K562 (cell line): Measurements from ENCODE around the gene CEND1. TPM values are rescaled to one million over a fixed set of nuclear protein-coding genes. Genes with fewer than 3 reads are reported as not detected.

ENCODE experiments used
- CHD4 ChIP-seq: fragments of 200-600 bp; sonication (generic); IDR thresholded peaks from 3 replicates; pipeline ENCODE4 v1.6.1; 2012; ENCODE audit warnings: low read depth, mild to moderate bottlenecking, mixed read lengths, low read length, inconsistent platforms; ENCODE audit not compliant: insufficient read depth, insufficient replicate concordance, poor library complexity, severe bottlenecking
- ESRRA ChIP-seq: fragments of 450-650 bp; IDR thresholded peaks from 2 replicates; pipeline ENCODE4 v1.6.1; 2014; ENCODE audit warnings: low read depth, mild to moderate bottlenecking, moderate library complexity, borderline replicate concordance
- EWSR1 ChIP-seq: fragments of 450-650 bp; IDR thresholded peaks from 2 replicates; pipeline ENCODE4 v1.6.1; 2018; ENCODE audit warnings: borderline replicate concordance, mild to moderate bottlenecking, low read depth, moderate library complexity; ENCODE audit not compliant: partially characterized antibody
- FOXP1 ChIP-seq: sonication (generic); formaldehyde crosslinking; IDR thresholded peaks from 2 replicates; pipeline ENCODE4 v1.8.0; 2022; ENCODE audit warnings: mild to moderate bottlenecking, missing genetic modification reagents
- HMGN3 ChIP-seq: IDR thresholded peaks from 2 replicates; pipeline ENCODE4 v1.6.1; 2011; ENCODE audit warnings: borderline replicate concordance, low read depth, mild to moderate bottlenecking, mixed read lengths, low read length; ENCODE audit not compliant: insufficient read length; ENCODE audit errors: extremely low read depth
- HNRNPH1 ChIP-seq: fragments of 200-400 bp; formaldehyde crosslinking; optimal IDR thresholded peaks from 2 replicates; pipeline ENCODE3; 2017; ENCODE audit warnings: low read depth, mild to moderate bottlenecking, low read length, moderate library complexity
- POLR2G ChIP-seq: fragments of 200-400 bp; formaldehyde crosslinking; IDR thresholded peaks from 2 replicates; pipeline ENCODE4 v1.6.1; 2017; ENCODE audit warnings: low read depth, mild to moderate bottlenecking, antibody characterized with exemption, low read length, moderate library complexity
- SMC3 ChIP-seq: conservative IDR thresholded peaks from 2 replicates; pipeline ENCODE4 v1.6.1; 2011; ENCODE audit warnings: low read depth, low read length, improper control_type of control experiment; ENCODE audit not compliant: insufficient read depth
- ZBTB1 ChIP-seq: sonication (generic); formaldehyde crosslinking; IDR thresholded peaks from 2 replicates; pipeline ENCODE4 v1.8.1; 2023; ENCODE audit warnings: missing genetic modification reagents, low read depth, mild to moderate bottlenecking, borderline replicate concordance
- ZNF589 ChIP-seq: fragments of 200-800 bp; sonication (Bioruptor generic); IDR thresholded peaks from 2 replicates; pipeline ENCODE4 v1.6.1; 2016; ENCODE audit warnings: low read depth, missing genetic modification characterization, missing compliant biosample characterization
- ZSCAN32 ChIP-seq: fragments of 450-650 bp; formaldehyde crosslinking; IDR thresholded peaks from 2 replicates; pipeline ENCODE4 v1.4.0; 2020; ENCODE audit warnings: mild to moderate bottlenecking, moderate library complexity
- polyA plus RNA-seq, 8 experiments: library from polyadenylated mRNA; depleted of rRNA in 4 of 8; stranded (reverse) in 5 of 8; unstranded in 3 of 8; fragments of >200 nt; fragmentation: Nextera tagmentation in 2 of 8; fragmentation: Illumina TruSeq in 1 of 8; extraction: Ambion mirVana in 2 of 8; extraction: Trizol in 1 of 8; gene quantifications; 2 replicates each; pipeline versions ENCODE4 v1.2.1 to v1.2.3, GENCODE V29; 2011 to 2014; ENCODE audit warnings: inconsistent platforms in 1 of 8, missing spikeins in 1 of 8
- total RNA-seq, 7 experiments: library from RNA; depleted of rRNA in 6 of 7; stranded (reverse); fragments of >200 nt in 6 of 7; fragmentation: Illumina TruSeq in 2 of 7; extraction: Trizol in 2 of 7; gene quantifications; 2 replicates each; pipeline versions ENCODE4 v1.2.1 to v1.2.3, GENCODE V29; 2011 to 2021; ENCODE audit warnings: low replicate concordance in 1 of 7
- TF ChIP-seq, protein P1 (sequence below), 2 experiments: fragments of 250-450 bp in 1 of 2; fragments of 450-650 bp in 1 of 2; sonication (Bioruptor Pico) in 1 of 2; IDR thresholded peaks; 2 replicates each; pipeline versions ENCODE4 v1.6.1 to v1.8.0; 2016 to 2021; ENCODE audit warnings: mild to moderate bottlenecking in 2 of 2, moderate library complexity in 2 of 2, missing compliant biosample characterization in 1 of 2, missing genetic modification characterization in 1 of 2
- TF ChIP-seq, protein P2 (sequence below): fragments of 450-650 bp; conservative IDR thresholded peaks from 2 replicates; pipeline ENCODE4 v1.6.1; 2016; ENCODE audit warnings: missing genetic modification characterization, low read depth, mild to moderate bottlenecking, control low read depth, missing compliant biosample characterization
- TF ChIP-seq, protein P3 (sequence below): fragments of 450-650 bp; IDR thresholded peaks from 2 replicates; pipeline ENCODE4 v1.7.1; 2018; ENCODE audit warnings: mild to moderate bottlenecking, low read depth; ENCODE audit not compliant: partially characterized antibody
- TF ChIP-seq, protein P4 (sequence below): sonication (generic); formaldehyde crosslinking; IDR thresholded peaks from 2 replicates; pipeline ENCODE4 v1.8.0; 2022; ENCODE audit warnings: mild to moderate bottlenecking, missing genetic modification reagents
- TF ChIP-seq, protein P5 (sequence below): fragments of 150-350 bp; IDR thresholded peaks from 2 replicates; pipeline ENCODE4 v1.6.1; 2014; ENCODE audit warnings: low read depth, mild to moderate bottlenecking, low read length, borderline replicate concordance

Gene CEND1
- total and polyA plus RNA-seq, 9 of the 15 experiments (the other 6 are each of a cell fraction or from before 2014, with no cell fraction given), result 0.13 to 0.18 (median 0.16) TPM; not detected in 6

DNA sequence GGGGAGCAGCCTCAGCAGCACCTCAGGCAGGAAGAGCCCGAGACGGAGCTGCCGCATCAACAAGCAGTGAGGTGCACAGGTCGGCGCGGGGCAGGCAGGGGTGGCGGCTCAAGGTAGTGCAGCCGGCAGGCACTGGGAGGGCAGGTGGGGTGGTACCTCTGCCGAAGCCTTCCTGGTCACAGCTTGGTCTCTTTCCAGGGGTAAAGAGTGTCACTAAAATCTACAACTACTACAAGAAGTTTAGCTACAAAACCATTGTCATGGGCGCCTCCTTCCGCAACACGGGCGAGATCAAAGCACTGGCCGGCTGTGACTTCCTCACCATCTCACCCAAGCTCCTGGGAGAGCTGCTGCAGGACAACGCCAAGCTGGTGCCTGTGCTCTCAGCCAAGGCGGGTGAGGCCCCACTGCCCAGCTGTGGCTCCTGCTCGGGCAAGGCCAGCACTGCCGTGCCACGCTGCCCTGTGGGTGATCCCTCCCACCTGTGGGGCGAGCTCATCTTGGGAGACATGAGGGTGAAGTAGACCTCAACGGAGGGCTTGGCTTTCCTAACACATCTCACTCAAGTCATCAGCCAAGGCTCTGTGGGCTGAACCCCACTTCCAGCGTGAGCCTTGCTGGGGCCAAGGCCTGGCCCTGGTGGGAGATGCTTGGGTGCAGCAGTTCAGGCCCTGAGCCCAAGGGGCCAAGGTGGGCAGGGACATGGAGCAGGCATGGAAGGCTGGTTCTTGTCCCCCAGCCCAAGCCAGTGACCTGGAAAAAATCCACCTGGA, 26.2 kb downstream of the CEND1 start (continued):
- TF ChIP-seq, protein P1, sequence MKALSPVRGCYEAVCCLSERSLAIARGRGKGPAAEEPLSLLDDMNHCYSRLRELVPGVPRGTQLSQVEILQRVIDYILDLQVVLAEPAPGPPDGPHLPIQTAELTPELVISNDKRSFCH (CRISPR knock-in tag; IDR thresholded peaks at IDR 0.05), result no peak
- TF ChIP-seq, protein P1 (tag; IDR thresholded peaks at IDR 0.05), result no peak
- TF ChIP-seq, protein P2, sequence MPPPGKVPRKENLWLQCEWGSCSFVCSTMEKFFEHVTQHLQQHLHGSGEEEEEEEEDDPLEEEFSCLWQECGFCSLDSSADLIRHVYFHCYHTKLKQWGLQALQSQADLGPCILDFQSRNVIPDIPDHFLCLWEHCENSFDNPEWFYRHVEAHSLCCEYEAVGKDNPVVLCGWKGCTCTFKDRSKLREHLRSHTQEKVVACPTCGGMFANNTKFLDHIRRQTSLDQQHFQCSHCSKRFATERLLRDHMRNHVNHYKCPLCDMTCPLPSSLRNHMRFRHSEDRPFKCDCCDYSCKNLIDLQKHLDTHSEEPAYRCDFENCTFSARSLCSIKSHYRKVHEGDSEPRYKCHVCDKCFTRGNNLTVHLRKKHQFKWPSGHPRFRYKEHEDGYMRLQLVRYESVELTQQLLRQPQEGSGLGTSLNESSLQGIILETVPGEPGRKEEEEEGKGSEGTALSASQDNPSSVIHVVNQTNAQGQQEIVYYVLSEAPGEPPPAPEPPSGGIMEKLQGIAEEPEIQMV, result no peak
- no peak for TF ChIP-seq FOXP1 (CRISPR knock-in tag)
- TF ChIP-seq ZNF589, result no peak
- TF ChIP-seq CHD4, result no peak
- TF ChIP-seq POLR2G, result peak; percentile 80
- no peak for TF ChIP-seq ZSCAN32 (CRISPR knock-in tag)
- no peak for TF ChIP-seq HNRNPH1
- TF ChIP-seq HMGN3, result peak; percentile 33
- TF ChIP-seq, protein P3, sequence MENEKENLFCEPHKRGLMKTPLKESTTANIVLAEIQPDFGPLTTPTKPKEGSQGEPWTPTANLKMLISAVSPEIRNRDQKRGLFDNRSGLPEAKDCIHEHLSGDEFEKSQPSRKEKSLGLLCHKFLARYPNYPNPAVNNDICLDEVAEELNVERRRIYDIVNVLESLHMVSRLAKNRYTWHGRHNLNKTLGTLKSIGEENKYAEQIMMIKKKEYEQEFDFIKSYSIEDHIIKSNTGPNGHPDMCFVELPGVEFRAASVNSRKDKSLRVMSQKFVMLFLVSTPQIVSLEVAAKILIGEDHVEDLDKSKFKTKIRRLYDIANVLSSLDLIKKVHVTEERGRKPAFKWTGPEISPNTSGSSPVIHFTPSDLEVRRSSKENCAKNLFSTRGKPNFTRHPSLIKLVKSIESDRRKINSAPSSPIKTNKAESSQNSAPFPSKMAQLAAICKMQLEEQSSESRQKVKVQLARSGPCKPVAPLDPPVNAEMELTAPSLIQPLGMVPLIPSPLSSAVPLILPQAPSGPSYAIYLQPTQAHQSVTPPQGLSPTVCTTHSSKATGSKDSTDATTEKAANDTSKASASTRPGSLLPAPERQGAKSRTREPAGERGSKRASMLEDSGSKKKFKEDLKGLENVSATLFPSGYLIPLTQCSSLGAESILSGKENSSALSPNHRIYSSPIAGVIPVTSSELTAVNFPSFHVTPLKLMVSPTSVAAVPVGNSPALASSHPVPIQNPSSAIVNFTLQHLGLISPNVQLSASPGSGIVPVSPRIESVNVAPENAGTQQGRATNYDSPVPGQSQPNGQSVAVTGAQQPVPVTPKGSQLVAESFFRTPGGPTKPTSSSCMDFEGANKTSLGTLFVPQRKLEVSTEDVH, result peak; percentile 22
- no peak for TF ChIP-seq SMC3
- no peak for TF ChIP-seq EWSR1
- TF ChIP-seq, protein P4, sequence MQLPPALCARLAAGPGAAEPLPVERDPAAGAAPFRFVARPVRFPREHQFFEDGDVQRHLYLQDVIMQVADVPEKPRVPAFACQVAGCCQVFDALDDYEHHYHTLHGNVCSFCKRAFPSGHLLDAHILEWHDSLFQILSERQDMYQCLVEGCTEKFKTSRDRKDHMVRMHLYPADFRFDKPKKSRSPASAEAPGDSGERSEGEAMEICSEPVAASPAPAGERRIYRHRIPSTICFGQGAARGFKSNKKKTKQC (CRISPR knock-in tag), result 0 out of 2 replicates have a peak, but pooled peaks have one; percentile 16
- no peak for TF ChIP-seq ZBTB1
- TF ChIP-seq, protein P5, sequence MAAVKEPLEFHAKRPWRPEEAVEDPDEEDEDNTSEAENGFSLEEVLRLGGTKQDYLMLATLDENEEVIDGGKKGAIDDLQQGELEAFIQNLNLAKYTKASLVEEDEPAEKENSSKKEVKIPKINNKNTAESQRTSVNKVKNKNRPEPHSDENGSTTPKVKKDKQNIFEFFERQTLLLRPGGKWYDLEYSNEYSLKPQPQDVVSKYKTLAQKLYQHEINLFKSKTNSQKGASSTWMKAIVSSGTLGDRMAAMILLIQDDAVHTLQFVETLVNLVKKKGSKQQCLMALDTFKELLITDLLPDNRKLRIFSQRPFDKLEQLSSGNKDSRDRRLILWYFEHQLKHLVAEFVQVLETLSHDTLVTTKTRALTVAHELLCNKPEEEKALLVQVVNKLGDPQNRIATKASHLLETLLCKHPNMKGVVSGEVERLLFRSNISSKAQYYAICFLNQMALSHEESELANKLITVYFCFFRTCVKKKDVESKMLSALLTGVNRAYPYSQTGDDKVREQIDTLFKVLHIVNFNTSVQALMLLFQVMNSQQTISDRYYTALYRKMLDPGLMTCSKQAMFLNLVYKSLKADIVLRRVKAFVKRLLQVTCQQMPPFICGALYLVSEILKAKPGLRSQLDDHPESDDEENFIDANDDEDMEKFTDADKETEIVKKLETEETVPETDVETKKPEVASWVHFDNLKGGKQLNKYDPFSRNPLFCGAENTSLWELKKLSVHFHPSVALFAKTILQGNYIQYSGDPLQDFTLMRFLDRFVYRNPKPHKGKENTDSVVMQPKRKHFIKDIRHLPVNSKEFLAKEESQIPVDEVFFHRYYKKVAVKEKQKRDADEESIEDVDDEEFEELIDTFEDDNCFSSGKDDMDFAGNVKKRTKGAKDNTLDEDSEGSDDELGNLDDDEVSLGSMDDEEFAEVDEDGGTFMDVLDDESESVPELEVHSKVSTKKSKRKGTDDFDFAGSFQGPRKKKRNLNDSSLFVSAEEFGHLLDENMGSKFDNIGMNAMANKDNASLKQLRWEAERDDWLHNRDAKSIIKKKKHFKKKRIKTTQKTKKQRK, result no peak
- TF ChIP-seq ESRRA, result no peak
